Measurements from ENCODE around the gene KRTAP5-3. TPM values are rescaled to one million over a fixed set of nuclear protein-coding genes. Genes with fewer than 3 reads are reported as not detected.
A peak's percentile ranks its signal among the peaks of the same experiment; 100 is the strongest.

Gene KRTAP5-3
- total and polyA plus RNA-seq, 2 of the 8 experiments (the other 6 are each of a cell fraction or from before 2014, with no cell fraction given), result not detected

DNA sequence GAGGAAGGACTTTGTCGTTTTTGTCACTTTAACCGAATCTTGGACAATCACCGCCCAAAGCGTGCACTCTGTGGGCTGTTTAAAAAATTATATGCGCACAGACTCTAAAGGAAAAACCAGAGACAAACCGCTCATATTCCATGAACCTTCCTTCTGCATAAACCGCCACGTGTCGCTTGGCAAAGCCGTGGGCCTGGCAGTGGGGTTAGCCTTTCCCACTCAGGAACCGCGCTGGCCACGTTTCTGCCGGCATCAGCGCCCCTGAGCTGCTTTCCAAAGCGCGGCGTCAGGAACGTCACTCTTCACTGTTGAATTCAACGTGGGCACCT, 44.1 kb upstream of the KRTAP5-3 start:
- Histone ChIP-seq H3K14ac (ENCODE audit: insufficient read length) (no peak overlapping the region), H3K23me2 (ENCODE audit: low read depth, low read length) (no peaks in the 10 kb centered on the region), H3K56ac (replicated peaks; ENCODE audit: insufficient read length, low read depth, low read length) (no peak overlapping the region), H3K27me3 (replicated peaks in 1 of 4; ENCODE audit: control insufficient read depth in 3 of 4, extremely low read depth in 1 of 4, insufficient read depth in 3 of 4, low read length in 3 of 4) (peaks cover 0 to 9% (median 6%) of the 10 kb centered on the region in 4 experiments; a peak in 4 of 7 replicates), H3K27ac (ENCODE audit: low read depth, low read length) (no peak overlapping the region), H2BK15ac (ENCODE audit: low read length) (no peak overlapping the region), H3K9ac (replicated peaks in 1 of 4; ENCODE audit: extremely low read depth in 1 of 4, low read depth in 3 of 4, low read length in 3 of 4) (no peak overlapping the region), H4K5ac (ENCODE audit: insufficient read length, low read depth, low read length) (no peak overlapping the region), H4K91ac (replicated peaks; ENCODE audit: insufficient read length, low read length) (no peak overlapping the region), H3K36me3 (ENCODE audit: control insufficient read depth in 2 of 4, insufficient read depth in 4 of 4, low read length in 3 of 4) (no peaks in the 10 kb centered on the region), H2BK12ac (ENCODE audit: low read depth, low read length) (no peak overlapping the region), H2AFZ (ENCODE audit: low read length) (no peak overlapping the region), H3K79me1 (ENCODE audit: low read depth, low read length) (no peaks in the 10 kb centered on the region), H3K18ac (ENCODE audit: extremely low read depth, low read length) (no peak overlapping the region), H4K8ac (ENCODE audit: extremely low read depth, insufficient read depth, low read length) (no peak overlapping the region), H2BK120ac (replicated peaks; ENCODE audit: low read depth, low read length) (no peak overlapping the region), H2BK20ac (ENCODE audit: low read length) (no peak overlapping the region), H4K20me1 (replicated peaks in 1 of 2; ENCODE audit: control insufficient read depth in 1 of 2, insufficient read depth in 2 of 2, low read length in 2 of 2) (no peaks in the 10 kb centered on the region), H3K4me3 (ENCODE audit: extremely low read depth in 1 of 4, insufficient read depth in 2 of 4, low read depth in 3 of 4, low read length in 4 of 4) (no peak overlapping the region), H3K9me3 (ENCODE audit: insufficient read depth in 2 of 2, low read depth in 1 of 2, low read length in 1 of 2) (no peaks in the 10 kb centered on the region), H3K4me2 (ENCODE audit: insufficient read depth in 1 of 2, low read depth in 2 of 2, low read length in 2 of 2) (0 out of 4 replicates have a peak overlapping the region, but pooled peaks of 1 of the 2 experiments have one; percentile 64), H2BK5ac (ENCODE audit: low read depth, low read length) (no peak overlapping the region), H3K4me1 (replicated peaks in 1 of 4; ENCODE audit: control insufficient read depth in 3 of 4, insufficient read depth in 4 of 4, low read length in 3 of 4) (peaks cover 0 to 6% (median 2%) of the 10 kb centered on the region in 4 experiments; a peak in 3 of 7 replicates), H2AK5ac (ENCODE audit: low read depth, low read length) (no peak overlapping the region), H3K4ac (replicated peaks; ENCODE audit: insufficient read length, low read depth, low read length) (no peak overlapping the region), H3K23ac (ENCODE audit: insufficient read length) (no peak overlapping the region), H3K79me2 (ENCODE audit: control insufficient read depth in 1 of 2, insufficient read depth in 2 of 2, low read length in 2 of 2) (no peaks in the 10 kb centered on the region)
- FAIRE-seq (no peak), DNase-seq (ENCODE audit: low read depth in 1 of 2, low spot score in 2 of 2) (no peak)
- ChIA-PET CTCF (ENCODE audit: partially characterized antibody) (interaction anchor here (0.7 to 10.1 kb wide), 65 partner anchors 9 to 501 kb away, joined by 3 to 166 read pairs (median 4); partner anchors contain the start of genes KRTAP5-5 and SYT8), POLR2A (ENCODE audit: partially characterized antibody) (interaction anchor here (1.1 kb wide), 1 partner anchor 41 kb away, joined by 3 read pairs; no protein-coding TSS in a partner anchor)
- TF ChIP-seq BACH1 (IDR thresholded peaks at IDR 0.05; ENCODE audit: low read length) (peak; percentile 48; the same call in 1 of the 2 replicates), CREB1 (IDR thresholded peaks at IDR 0.05) (no peak)
- WGBS, 2 experiments (ENCODE audit: extremely low coverage in 1 of 2, insufficient coverage in 1 of 2, insufficient read length in 1 of 2, insufficient replicate concordance in 2 of 2, low coverage in 1 of 2, low lambda C conversion rate in 2 of 2, missing lambda C conversion rate in 1 of 2), result 52% methylated on average over 20 of the region's 20 CpGs; no CpG with 5 or more reads in 1 of the 2 experiments

Measured in H1 (cell line).